IMR-90 (cell line): ENCODE measurements around the gene TRIM26. TPM values are rescaled to one million over a fixed set of nuclear protein-coding genes. Genes with fewer than 3 reads are reported as not detected.

Experiments used
- ATAC-seq: fragments of 200-7000 bp; cut with Tn5 transposase; 2 replicates; pipeline ENCODE4 v1.9.1; 2020; ENCODE audit warnings: low read depth, mild to moderate bottlenecking, moderate library complexity
- BruUV-seq: library from RNA; stranded (reverse); fragments of 400-500 nt; replicated peaks from 2 replicates; lab custom pipeline; 2021; lab: Mats Ljungman, UMichigan
- CTCF ChIA-PET: fragments of 300-600 bp; formaldehyde crosslinking; extraction: SDS; loops from one replicate; lab custom pipeline; 2021; ENCODE audit warnings: antibody characterized with exemption; lab: Yijun Ruan, JAX
- POLR2A ChIA-PET: fragments of 300-600 bp; sonication (Branson Sonifier 250); formaldehyde crosslinking; loops from one replicate; lab custom pipeline; 2022; ENCODE audit warnings: antibody characterized with exemption; ENCODE audit not compliant: unreplicated experiment; lab: Charles Lee
- DNase-seq: peaks from one replicate; pipeline ENCODE4 v3.0.0; 2013
- H2AFZ ChIP-seq: replicated peaks from 2 replicates; pipeline ENCODE3; 2013; ENCODE audit warnings: low read length, mild to moderate bottlenecking; ENCODE audit not compliant: poor library complexity
- H2AK5ac ChIP-seq: 2 replicates; pipeline ENCODE4 v1.6.1; 2013; ENCODE audit warnings: low read depth, low read length, inconsistent platforms
- H2AK9ac ChIP-seq: replicated peaks from 2 replicates; pipeline ENCODE3; 2013; ENCODE audit warnings: mild to moderate bottlenecking, low read depth, low read length, moderate library complexity; ENCODE audit not compliant: poor library complexity
- H2BK120ac ChIP-seq: 2 replicates; pipeline ENCODE4 v1.6.1; 2013; ENCODE audit warnings: low read depth, low read length, inconsistent platforms
- H2BK15ac ChIP-seq: 3 replicates; pipeline ENCODE4 v1.6.1; 2013; ENCODE audit warnings: low read depth, low read length, inconsistent platforms
- H2BK20ac ChIP-seq: 2 replicates; pipeline ENCODE4 v1.6.1; 2013; ENCODE audit warnings: low read depth, mild to moderate bottlenecking, inconsistent platforms, low read length, moderate library complexity
- H2BK5ac ChIP-seq: 2 replicates; pipeline ENCODE4 v1.6.1; 2013; ENCODE audit warnings: mild to moderate bottlenecking, low read depth, low read length, inconsistent platforms; ENCODE audit not compliant: poor library complexity, severe bottlenecking
- H3K14ac ChIP-seq: replicated peaks from 2 replicates; pipeline ENCODE4 v1.6.1; 2013; ENCODE audit warnings: low read depth, low read length, inconsistent platforms
- H3K18ac ChIP-seq: 2 replicates; pipeline ENCODE4 v1.6.1; 2013; ENCODE audit warnings: low read depth, low read length, control low read depth
- H3K23ac ChIP-seq: 2 replicates; pipeline ENCODE4 v1.6.1; 2013; ENCODE audit warnings: low read depth, low read length, inconsistent platforms
- H3K27ac ChIP-seq: 2 replicates; pipeline ENCODE4 v1.5.1; 2013; ENCODE audit warnings: mild to moderate bottlenecking, control low read depth, low read length; ENCODE audit not compliant: insufficient read depth
- H3K27me3 ChIP-seq: 2 replicates; pipeline ENCODE4 v1.6.1; 2013; ENCODE audit warnings: low read length; ENCODE audit not compliant: control insufficient read depth, insufficient read depth
- H3K36me3 ChIP-seq: 2 replicates; pipeline ENCODE4 v1.6.1; 2013; ENCODE audit warnings: low read length, mixed read lengths; ENCODE audit not compliant: control insufficient read depth, insufficient read depth
- H3K4ac ChIP-seq: 2 replicates; pipeline ENCODE4 v1.6.1; 2013; ENCODE audit warnings: low read depth, low read length, inconsistent platforms
- H3K4me1 ChIP-seq: 2 replicates; pipeline ENCODE4 v1.6.1; 2013; ENCODE audit warnings: low read length, mixed read lengths; ENCODE audit not compliant: control insufficient read depth, insufficient read depth
- H3K4me2 ChIP-seq: 2 replicates; pipeline ENCODE4 v1.6.1; 2013; ENCODE audit warnings: low read depth, mild to moderate bottlenecking, control low read depth, low read length, moderate library complexity
- H3K4me3 ChIP-seq: 2 replicates; pipeline ENCODE4 v1.5.1; 2013; ENCODE audit warnings: low read depth, mild to moderate bottlenecking, control low read depth, low read length, moderate library complexity; ENCODE audit not compliant: insufficient read depth
- H3K56ac ChIP-seq: 2 replicates; pipeline ENCODE4 v1.6.1; 2013; ENCODE audit warnings: low read length, inconsistent platforms; ENCODE audit not compliant: insufficient read depth; ENCODE audit errors: extremely low read depth
- H3K79me1 ChIP-seq, 2 experiments: 2 replicates each; pipeline ENCODE4 v1.6.1; 2013; ENCODE audit warnings: low read length in 2 of 2, inconsistent platforms in 1 of 2, low read depth in 1 of 2
- H3K9ac ChIP-seq: 2 replicates; pipeline ENCODE4 v1.6.1; 2013; ENCODE audit warnings: low read depth, low read length, control low read depth
- H3K9me1 ChIP-seq: 2 replicates; pipeline ENCODE4 v1.6.1; 2013; ENCODE audit warnings: low read length, inconsistent platforms; ENCODE audit not compliant: insufficient read depth
- H3K9me3 ChIP-seq: 2 replicates; pipeline ENCODE4 v1.6.1; 2013; ENCODE audit warnings: low read length; ENCODE audit not compliant: control insufficient read depth, insufficient read depth
- H4K20me1 ChIP-seq: 2 replicates; pipeline ENCODE4 v1.6.1; 2013; ENCODE audit warnings: low read length, inconsistent platforms; ENCODE audit not compliant: insufficient read depth
- H4K5ac ChIP-seq: 2 replicates; pipeline ENCODE4 v1.6.1; 2013; ENCODE audit warnings: mild to moderate bottlenecking, low read depth, low read length, control low read depth
- H4K8ac ChIP-seq, 2 experiments: 2 replicates each; pipeline ENCODE4 v1.6.1; 2013; ENCODE audit warnings: low read depth in 2 of 2, low read length in 2 of 2, control low read depth in 1 of 2, inconsistent platforms in 1 of 2
- H4K91ac ChIP-seq: 2 replicates; pipeline ENCODE4 v1.6.1; 2013; ENCODE audit warnings: low read depth, low read length, inconsistent platforms; ENCODE audit not compliant: insufficient read depth
- BHLHE40 ChIP-seq: fragments of 150-350 bp; IDR thresholded peaks from 2 replicates; pipeline ENCODE4 v1.6.1; 2016; ENCODE audit warnings: mild to moderate bottlenecking, low read depth, low read length
- CEBPB ChIP-seq: IDR thresholded peaks from 2 replicates; pipeline ENCODE4 v1.6.1; 2012; ENCODE audit warnings: low read depth, low read length, improper control_type of control experiment
- CHD1 ChIP-seq: IDR thresholded peaks from 2 replicates; pipeline ENCODE4 v1.6.1; 2012; ENCODE audit warnings: low read depth, low read length, improper control_type of control experiment
- MAFK ChIP-seq: IDR thresholded peaks from 2 replicates; pipeline ENCODE4 v1.6.1; 2012; ENCODE audit warnings: low read depth, low read length, improper control_type of control experiment
- MAZ ChIP-seq: IDR thresholded peaks from 2 replicates; pipeline ENCODE4 v1.6.1; 2012; ENCODE audit warnings: low read depth, mild to moderate bottlenecking, low read length, improper control_type of control experiment, moderate library complexity, borderline replicate concordance
- RFX5 ChIP-seq: IDR thresholded peaks from 2 replicates; pipeline ENCODE4 v1.8.0; 2012; ENCODE audit warnings: low read depth, mild to moderate bottlenecking, low read length, moderate library complexity
- WGBS, 2 experiments: methylation state at CpG; one replicate each; pipeline versions ENCODE4 v1.1.5 to v1.1.7; 2013; ENCODE audit warnings: missing lambda C conversion rate in 2 of 2; ENCODE audit not compliant: insufficient read length in 1 of 2; ENCODE audit errors: extremely low coverage in 2 of 2; 5-methylcytosine and 5-hydroxymethylcytosine counted together
- dilution Hi-C: fragments of 300-500 bp; cut with HindIII; formaldehyde crosslinking; loops from one replicate; pipeline ENCODE4 v1.14.3; 2018; ENCODE audit warnings: low sequenced_read_pairs; ENCODE audit not compliant: unreplicated experiment
- in situ Hi-C: fragments of 300-500 bp; cut with MboI; formaldehyde crosslinking; loops from 3 replicates; pipeline ENCODE4 v1.14.3; 2019; ENCODE audit warnings: low sequenced_read_pairs, inconsistent platforms, mixed read lengths
- intact Hi-C: fragments of 100-400 bp; cut with micrococcal nuclease; formaldehyde crosslinking; loops from 2 replicates; pipeline ENCODE4 v1.10.0; 2022
- polyA plus RNA-seq, 3 experiments: library from polyadenylated mRNA; depleted of rRNA; stranded (reverse); fragments of >200 nt; gene quantifications; 2 replicates each; pipeline ENCODE4 v1.2.3, GENCODE V29; 2012; ENCODE audit warnings: low replicate concordance in 1 of 3
- total RNA-seq: library from RNA; depleted of rRNA; stranded (reverse); fragments of >200 nt; gene quantifications from 2 replicates; pipeline ENCODE4 v1.2.3, GENCODE V29; 2012

Gene TRIM26
- total and polyA plus RNA-seq, 2 of the 4 experiments (the other 2 are of a cell fraction): 22.6 to 23.8 TPM

DNA sequence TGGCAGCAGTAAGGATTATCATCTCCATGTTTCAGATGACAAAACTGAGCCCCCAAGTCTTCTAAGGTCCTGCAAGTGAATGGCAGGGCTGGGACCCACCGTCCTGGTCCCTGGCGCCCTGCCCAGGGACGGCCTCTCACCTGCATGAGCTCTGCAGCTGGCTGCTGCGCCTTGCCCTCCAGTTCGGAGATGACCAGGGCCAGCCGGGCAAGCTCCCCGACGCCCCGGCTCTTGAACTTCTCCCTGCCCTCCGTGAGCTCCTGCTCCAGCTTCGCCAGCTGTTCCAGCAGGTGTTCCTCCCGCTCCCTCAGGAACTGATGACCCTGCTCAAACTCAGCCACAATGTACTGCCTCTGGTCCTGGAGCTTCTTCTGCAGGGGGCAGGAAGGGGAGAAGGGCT lies 16.8 kb downstream of the TRIM26 start:
- TF ChIP-seq MAFK (no peak), CEBPB (no peak), CHD1 (no peak), RFX5 (no peak), MAZ (no peak), BHLHE40 (no peak)
- Histone ChIP-seq H4K91ac (no peak overlapping the region), H2AK9ac (no peak overlapping the region), H3K23ac (no peak overlapping the region), H4K8ac (no peak overlapping the region), H2BK20ac (no peak overlapping the region), H3K4me3 (no peak overlapping the region), H3K9me3 (no peaks in the 10 kb centered on the region), H2AFZ (no peak overlapping the region), H3K4ac (no peak overlapping the region), H4K20me1 (0 out of 2 replicates have a peak, but pooled peaks cover 3% of the 10 kb centered on the region), H3K9ac (no peak overlapping the region), H3K36me3 (peaks cover 44% of the 10 kb centered on the region), H2BK5ac (no peak overlapping the region), H3K56ac (no peak overlapping the region), H3K27me3 (no peaks in the 10 kb centered on the region), H3K4me1 (peaks cover 2% of the 10 kb centered on the region; the same call in 1 of the 2 replicates), H4K5ac (no peak overlapping the region), H3K18ac (no peak overlapping the region), H2AK5ac (no peak overlapping the region), H3K14ac (no peak overlapping the region), H2BK15ac (no peak overlapping the region), H3K27ac (no peak overlapping the region), H2BK120ac (no peak overlapping the region), H3K4me2 (no peak overlapping the region), H3K9me1 (peaks cover 10% of the 10 kb centered on the region; the same call in 1 of the 2 replicates), H3K79me1 (peaks cover 9% of the 10 kb centered on the region in 2 experiments)
- WGBS, 2 experiments: 100% methylated on average over 3 of the region's 12 CpGs; no CpG with 5 or more reads in 1 of the 2 experiments
- DNase-seq (no peak), ATAC-seq (no peak)
- dilution Hi-C loops: no loop called here
- POLR2A ChIA-PET: no interaction called here
- BruUV-seq: no TSS peak
- intact Hi-C loops: no loop called here
- in situ Hi-C loops: no loop called here
- CTCF ChIA-PET: no interaction called here
